K562 (cell line): Measurements from ENCODE around the gene TAS2R4. TPM values are rescaled to one million over a fixed set of nuclear protein-coding genes. Genes with fewer than 3 reads are reported as not detected.
A peak's percentile ranks its signal among the peaks of the same experiment; 100 is the strongest.

Experiments used
- ATAC-seq: fragments of 200-7000 bp; cut with Tn5 transposase; 3 replicates; pipeline ENCODE4 v1.9.1; 2020; ENCODE audit warnings: moderate library complexity
- BruUV-seq: library from RNA; stranded (reverse); fragments of 400-500 nt; replicated peaks from 2 replicates; lab custom pipeline; 2021; lab: Mats Ljungman, UMichigan
- CTCF ChIA-PET: fragments of 300-600 bp; formaldehyde crosslinking; extraction: SDS; loops from one replicate; lab custom pipeline; 2021; ENCODE audit warnings: low intra/inter-chr PET ratio; lab: Yijun Ruan, JAX
- POLR2A ChIA-PET: fragments of 300-600, 350-650 bp; sonication (Branson Sonifier 250); formaldehyde crosslinking; extraction: SDS; loops from one replicate; lab custom pipeline; 2021; ENCODE audit warnings: antibody characterized with exemption, inconsistent platforms; lab: Yijun Ruan, JAX
- DNase-seq, 4 experiments: peaks; one replicate each; pipeline versions ENCODE4 v3.0.0 to v3.0.0-alpha.2; 2011 to 2018; ENCODE audit warnings: low spot score in 3 of 4, mixed read lengths in 3 of 4; ENCODE audit errors: extremely low read depth in 1 of 4
- FAIRE-seq: peaks from 2 replicates; lab custom pipeline; 2011; peaks lifted over from hg19 to GRCh38; lab: Jason Lieb, UNC
- H2AFZ ChIP-seq: 2 replicates; pipeline ENCODE4 v1.6.0; 2011; ENCODE audit warnings: low read depth, low read length, control low read depth, inconsistent platforms
- H3K27ac ChIP-seq: fragments of 200-600 bp; 3 replicates; pipeline ENCODE4 v1.8.0; 2011; ENCODE audit warnings: low read depth, mild to moderate bottlenecking, control low read depth, inconsistent platforms, low read length, moderate library complexity, mixed read lengths; ENCODE audit errors: extremely low read depth
- H3K27me3 ChIP-seq, 2 experiments: fragments of 300-600 bp in 1 of 2; 2 replicates in 1 of 2; 3 replicates in 1 of 2; pipeline versions ENCODE4 v1.6.0 to v1.8.0; 2011; ENCODE audit warnings: inconsistent platforms in 2 of 2, low read length in 2 of 2, mild to moderate bottlenecking in 1 of 2, mixed read lengths in 1 of 2, moderate library complexity in 1 of 2; ENCODE audit not compliant: control insufficient read depth in 2 of 2, insufficient read depth in 2 of 2
- H3K36me3 ChIP-seq: fragments of 300-600 bp; 3 replicates; pipeline ENCODE4 v1.8.0; 2011; ENCODE audit warnings: mild to moderate bottlenecking, low read length, inconsistent platforms; ENCODE audit not compliant: control insufficient read depth, insufficient read depth
- H3K4me1 ChIP-seq, 2 experiments: fragments of 200-600 bp in 1 of 2; replicated peaks in 1 of 2; 2 replicates in 1 of 2; 3 replicates in 1 of 2; pipeline versions ENCODE4 v1.5.1 to v1.8.0; 2011; ENCODE audit warnings: inconsistent platforms in 2 of 2, low read length in 2 of 2, mild to moderate bottlenecking in 1 of 2, mixed read lengths in 1 of 2, moderate library complexity in 1 of 2; ENCODE audit not compliant: control insufficient read depth in 2 of 2, insufficient read depth in 2 of 2
- H3K4me2 ChIP-seq: 2 replicates; pipeline ENCODE4 v1.6.1; 2011; ENCODE audit warnings: low read length, control low read depth, inconsistent platforms, mixed read lengths; ENCODE audit not compliant: insufficient read depth
- H3K4me3 ChIP-seq: fragments of 200-600 bp; sonication (generic), shearing (Covaris generic); 2 replicates; pipeline ENCODE4 v1.5.1; 2016; ENCODE audit warnings: control low read depth, inconsistent platforms
- H3K79me2 ChIP-seq: fragments of 200-600 bp; 3 replicates; pipeline ENCODE4 v1.8.0; 2011; ENCODE audit warnings: low read length, inconsistent platforms; ENCODE audit not compliant: control insufficient read depth, insufficient read depth
- H3K9ac ChIP-seq, 2 experiments: 2 replicates each; pipeline versions ENCODE4 v1.6.0 to v1.6.1; 2011; ENCODE audit warnings: low read depth in 2 of 2, low read length in 2 of 2, control low read depth in 1 of 2, inconsistent platforms in 1 of 2, mild to moderate bottlenecking in 1 of 2, mixed read lengths in 1 of 2; ENCODE audit not compliant: insufficient read depth in 1 of 2
- H3K9me1 ChIP-seq: one replicate; pipeline ENCODE4 v1.6.0; 2011; ENCODE audit warnings: inconsistent platforms, mild to moderate bottlenecking, low read length, moderate library complexity; ENCODE audit not compliant: control insufficient read depth, insufficient read depth
- H3K9me3 ChIP-seq: replicated peaks from 2 replicates; pipeline ENCODE4 v1.5.1; 2011; ENCODE audit warnings: low read depth, low read length, inconsistent platforms; ENCODE audit not compliant: control insufficient read depth, insufficient read depth
- H4K20me1 ChIP-seq: replicated peaks from 2 replicates; pipeline ENCODE4 v1.6.1; 2011; ENCODE audit warnings: low read length, inconsistent platforms, mixed read lengths; ENCODE audit not compliant: control insufficient read depth, insufficient read depth
- FOXK2 ChIP-seq, 2 experiments: fragments of 450-650 bp; IDR thresholded peaks in 1 of 2; conservative IDR thresholded peaks in 1 of 2; 2 replicates each; pipeline ENCODE4 v1.6.1; 2016; ENCODE audit warnings: low read depth in 2 of 2, mild to moderate bottlenecking in 1 of 2
- GTF2E2 ChIP-seq: fragments of 200-800 bp; sonication (Bioruptor generic); IDR thresholded peaks from 2 replicates; pipeline ENCODE4 v1.6.1; 2016; ENCODE audit warnings: missing genetic modification characterization, missing compliant biosample characterization
- NCOR1 ChIP-seq: fragments of 450-650 bp; IDR thresholded peaks from 2 replicates; pipeline ENCODE4 v1.6.1; 2016; ENCODE audit warnings: mild to moderate bottlenecking, moderate library complexity
- NR1H2 ChIP-seq: sonication (generic); formaldehyde crosslinking; IDR thresholded peaks from 2 replicates; pipeline ENCODE4 v1.4.0; 2020; ENCODE audit warnings: mild to moderate bottlenecking, missing genetic modification reagents
- RAD21 ChIP-seq, 2 experiments: fragments of 250-450 bp in 1 of 2; fragments of 450-650 bp in 1 of 2; sonication (Bioruptor Pico) in 1 of 2; formaldehyde crosslinking in 1 of 2; IDR thresholded peaks in 1 of 2; conservative IDR thresholded peaks in 1 of 2; 2 replicates each; pipeline versions ENCODE4 v1.4.0 to v1.8.0; 2020 to 2022; ENCODE audit warnings: mild to moderate bottlenecking in 2 of 2, moderate library complexity in 1 of 2
- RBM39 ChIP-seq: fragments of 200-400 bp; formaldehyde crosslinking; optimal IDR thresholded peaks from 2 replicates; pipeline ENCODE3; 2018; ENCODE audit warnings: low read depth, low read length
- TRIM24 ChIP-seq, 2 experiments: fragments of 450-650 bp; IDR thresholded peaks; 2 replicates each; pipeline ENCODE4 v1.6.1; 2016
- ZNF175 ChIP-seq: fragments of 200-800 bp; sonication (Bioruptor generic); IDR thresholded peaks from 2 replicates; pipeline ENCODE4 v1.6.1; 2016; ENCODE audit warnings: low read depth, mild to moderate bottlenecking, missing genetic modification characterization, missing compliant biosample characterization
- ZSCAN32 ChIP-seq: fragments of 450-650 bp; formaldehyde crosslinking; IDR thresholded peaks from 2 replicates; pipeline ENCODE4 v1.4.0; 2020; ENCODE audit warnings: mild to moderate bottlenecking, moderate library complexity
- WGBS: fragments of 100-300 bp; shearing (Covaris generic); methylation state at CpG from one replicate; pipeline ENCODE4 v1.1.6; 2016; ENCODE audit warnings: low coverage, mixed read lengths; ENCODE audit not compliant: insufficient coverage; ENCODE audit errors: missing lambda C conversion rate; 5-methylcytosine and 5-hydroxymethylcytosine counted together
- in situ Hi-C: fragments of 300-500 bp; cut with MboI; formaldehyde crosslinking; loops from 4 replicates; pipeline ENCODE4 v1.15.0; 2018; ENCODE audit warnings: inconsistent platforms, mixed read lengths
- intact Hi-C: fragments of 100-400 bp; cut with micrococcal nuclease; formaldehyde crosslinking; loops from 2 replicates; pipeline ENCODE4 v1.14.2; 2022
- polyA plus RNA-seq, 8 experiments: library from polyadenylated mRNA; depleted of rRNA in 4 of 8; stranded (reverse) in 5 of 8; unstranded in 3 of 8; fragments of >200 nt; fragmentation: Nextera tagmentation in 2 of 8; fragmentation: Illumina TruSeq in 1 of 8; extraction: Ambion mirVana in 2 of 8; extraction: Trizol in 1 of 8; gene quantifications; 2 replicates each; pipeline versions ENCODE4 v1.2.1 to v1.2.3, GENCODE V29; 2011 to 2014; ENCODE audit warnings: inconsistent platforms in 1 of 8, missing spikeins in 1 of 8
- total RNA-seq, 7 experiments: library from RNA; depleted of rRNA in 6 of 7; stranded (reverse); fragments of >200 nt in 6 of 7; fragmentation: Illumina TruSeq in 2 of 7; extraction: Trizol in 2 of 7; gene quantifications; 2 replicates each; pipeline versions ENCODE4 v1.2.1 to v1.2.3, GENCODE V29; 2011 to 2021; ENCODE audit warnings: low replicate concordance in 1 of 7
- TF ChIP-seq, protein P1 (sequence below): fragments of 250-450 bp; sonication (Bioruptor Pico); IDR thresholded peaks from 2 replicates; pipeline ENCODE4 v1.4.0; 2020; ENCODE audit warnings: mild to moderate bottlenecking, moderate library complexity, borderline replicate concordance
- TF ChIP-seq, protein P2 (sequence below): sonication (generic); formaldehyde crosslinking; IDR thresholded peaks from 2 replicates; pipeline ENCODE4 v1.8.0; 2022; ENCODE audit warnings: mild to moderate bottlenecking, missing genetic modification reagents
- TF ChIP-seq, protein P3 (sequence below): fragments of 450-650 bp; IDR thresholded peaks from 2 replicates; pipeline ENCODE4 v1.6.1; 2016; ENCODE audit warnings: missing biosample characterization, missing genetic modification characterization

TAS2R4 gene
- total and polyA plus RNA-seq, 9 of the 15 experiments (the other 6 are each of a cell fraction or from before 2014, with no cell fraction given) = 0.04 to 2.1 (median 0.68) TPM

DNA sequence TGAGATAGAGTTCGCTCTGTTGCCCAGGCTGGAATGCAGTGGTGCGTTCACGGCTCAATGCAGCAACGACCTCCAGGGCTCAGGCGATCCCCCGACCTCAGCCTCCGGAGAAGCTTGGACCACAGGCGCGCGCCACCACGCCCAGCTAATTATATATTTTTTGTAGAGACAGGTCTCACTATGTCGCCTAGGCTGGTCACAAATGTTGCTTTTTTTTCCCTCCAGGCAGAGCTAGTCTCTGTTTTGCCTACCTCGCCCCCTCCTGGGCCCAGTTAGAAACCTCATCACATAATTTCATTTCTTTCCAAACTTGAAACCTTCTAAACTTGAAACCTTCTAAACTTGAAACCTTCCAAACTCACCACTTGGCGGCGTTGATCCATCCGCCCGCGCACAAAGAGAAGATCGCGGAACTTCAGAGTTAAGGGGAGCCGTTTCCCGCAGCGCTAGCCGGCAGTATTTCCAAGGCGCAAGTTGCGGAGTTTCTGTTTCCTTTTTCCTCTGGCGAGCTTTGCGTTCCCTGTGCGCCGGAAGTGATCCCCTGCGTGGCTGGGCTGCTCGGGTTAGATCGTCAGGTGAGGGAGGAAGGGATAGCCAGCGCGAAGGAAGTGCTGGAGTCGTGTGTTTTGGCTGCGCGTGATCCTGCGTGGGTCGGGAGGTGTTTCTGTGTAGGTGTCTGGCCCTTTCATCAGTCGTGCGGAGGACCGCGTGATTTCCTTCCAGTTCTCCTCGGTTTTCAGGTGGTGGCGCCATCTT lies 38.5 kb upstream of the TAS2R4 start, which contains the start of gene SSBP1:
Gene SSBP1, plus strand, starts transcription at position 523 of the 756 bp plus-strand sequence. CDS start 809 bp downstream, outside the sequence.
- Histone ChIP-seq H3K4me1 (peaks cover 5 to 12% of the 10 kb centered on the region in 2 experiments; a peak in 4 of 5 replicates), H3K79me2 (peaks cover 41% of the 10 kb centered on the region), H3K4me2 (peak within 1 kb of the TSS; percentile 98), H3K9ac (peak within 1 kb of the TSS; percentile 84 to 92), H3K27ac (peak within 1 kb of the TSS; percentile 89), H3K36me3 (peaks cover 38% of the 10 kb centered on the region), H3K9me3 (no peaks in the 10 kb centered on the region), H3K27me3 (no peaks in the 10 kb centered on the region), H3K9me1 (no peaks in the 10 kb centered on the region), H2AFZ (peak within 1 kb of the TSS; percentile 96), H4K20me1 (no peaks in the 10 kb centered on the region), H3K4me3 (peak within 1 kb of the TSS; percentile 65)
- in situ Hi-C loops = no loop called here
- under 1% methylated on average over 46 of the region's 46 CpGs for whole genome bisulfite sequencing
- CTCF ChIA-PET = interaction anchor here (0.6 to 0.7 kb wide), 3 partner anchors 84 to 91 kb away, joined by 3 to 7 read pairs (median 3); no protein-coding TSS in a partner anchor
- peak; percentile 85 to 99 (median 89) for DNase-seq
- ATAC-seq = peak; percentile 89
- POLR2A ChIA-PET = interaction anchor here (0.7 to 3.0 kb wide), 10 partner anchors 11 to 1101 kb away, joined by 3 to 30 read pairs (median 4); partner anchors contain the start of genes AGK and DENND11
- FAIRE-seq = peak; percentile 96
- intact Hi-C loops = loop anchor here (1.0 to 5.0 kb wide), 2 partner anchors 84 to 186 kb away; partner anchors contain the start of gene AGK
- BruUV-seq = no TSS peak
- peak; percentile 75; the same call in 1 of the 2 replicates for TF ChIP-seq ZSCAN32 (CRISPR knock-in tag)
- peak; percentile 47 to 48 for TF ChIP-seq RAD21 (CRISPR knock-in tag; conservative IDR thresholded peaks at IDR 0.05 in 1 of 2, IDR thresholded peaks at IDR 0.05 in 1 of 2)
- TF ChIP-seq, protein P1, sequence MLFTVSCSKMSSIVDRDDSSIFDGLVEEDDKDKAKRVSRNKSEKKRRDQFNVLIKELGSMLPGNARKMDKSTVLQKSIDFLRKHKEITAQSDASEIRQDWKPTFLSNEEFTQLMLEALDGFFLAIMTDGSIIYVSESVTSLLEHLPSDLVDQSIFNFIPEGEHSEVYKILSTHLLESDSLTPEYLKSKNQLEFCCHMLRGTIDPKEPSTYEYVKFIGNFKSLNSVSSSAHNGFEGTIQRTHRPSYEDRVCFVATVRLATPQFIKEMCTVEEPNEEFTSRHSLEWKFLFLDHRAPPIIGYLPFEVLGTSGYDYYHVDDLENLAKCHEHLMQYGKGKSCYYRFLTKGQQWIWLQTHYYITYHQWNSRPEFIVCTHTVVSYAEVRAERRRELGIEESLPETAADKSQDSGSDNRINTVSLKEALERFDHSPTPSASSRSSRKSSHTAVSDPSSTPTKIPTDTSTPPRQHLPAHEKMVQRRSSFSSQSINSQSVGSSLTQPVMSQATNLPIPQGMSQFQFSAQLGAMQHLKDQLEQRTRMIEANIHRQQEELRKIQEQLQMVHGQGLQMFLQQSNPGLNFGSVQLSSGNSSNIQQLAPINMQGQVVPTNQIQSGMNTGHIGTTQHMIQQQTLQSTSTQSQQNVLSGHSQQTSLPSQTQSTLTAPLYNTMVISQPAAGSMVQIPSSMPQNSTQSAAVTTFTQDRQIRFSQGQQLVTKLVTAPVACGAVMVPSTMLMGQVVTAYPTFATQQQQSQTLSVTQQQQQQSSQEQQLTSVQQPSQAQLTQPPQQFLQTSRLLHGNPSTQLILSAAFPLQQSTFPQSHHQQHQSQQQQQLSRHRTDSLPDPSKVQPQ (CRISPR knock-in tag) = 0 out of 2 replicates have a peak, but pooled peaks have one; percentile 28
- TF ChIP-seq, protein P2, sequence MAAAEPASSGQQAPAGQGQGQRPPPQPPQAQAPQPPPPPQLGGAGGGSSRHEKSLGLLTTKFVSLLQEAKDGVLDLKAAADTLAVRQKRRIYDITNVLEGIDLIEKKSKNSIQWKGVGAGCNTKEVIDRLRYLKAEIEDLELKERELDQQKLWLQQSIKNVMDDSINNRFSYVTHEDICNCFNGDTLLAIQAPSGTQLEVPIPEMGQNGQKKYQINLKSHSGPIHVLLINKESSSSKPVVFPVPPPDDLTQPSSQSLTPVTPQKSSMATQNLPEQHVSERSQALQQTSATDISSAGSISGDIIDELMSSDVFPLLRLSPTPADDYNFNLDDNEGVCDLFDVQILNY (CRISPR knock-in tag) = peak; percentile 94; the same call in 1 of the 2 replicates
- peak; percentile 98 for TF ChIP-seq GTF2E2 (tag)
- peak; percentile 62 to 100; a peak in 3 of 4 replicates for TF ChIP-seq TRIM24 (IDR thresholded peaks at IDR 0.05)
- TF ChIP-seq ZNF175 (CRISPR knock-in tag) = 0 out of 2 replicates have a peak, but pooled peaks have one; percentile 86
- TF ChIP-seq NCOR1 = peak; percentile 67
- TF ChIP-seq, protein P3, sequence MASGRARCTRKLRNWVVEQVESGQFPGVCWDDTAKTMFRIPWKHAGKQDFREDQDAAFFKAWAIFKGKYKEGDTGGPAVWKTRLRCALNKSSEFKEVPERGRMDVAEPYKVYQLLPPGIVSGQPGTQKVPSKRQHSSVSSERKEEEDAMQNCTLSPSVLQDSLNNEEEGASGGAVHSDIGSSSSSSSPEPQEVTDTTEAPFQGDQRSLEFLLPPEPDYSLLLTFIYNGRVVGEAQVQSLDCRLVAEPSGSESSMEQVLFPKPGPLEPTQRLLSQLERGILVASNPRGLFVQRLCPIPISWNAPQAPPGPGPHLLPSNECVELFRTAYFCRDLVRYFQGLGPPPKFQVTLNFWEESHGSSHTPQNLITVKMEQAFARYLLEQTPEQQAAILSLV (tag) = no peak
- TF ChIP-seq NR1H2 (CRISPR knock-in tag) = 0 out of 2 replicates have a peak, but pooled peaks have one; percentile 45
- peak; percentile 87 for TF ChIP-seq RBM39
- TF ChIP-seq FOXK2 (conservative IDR thresholded peaks at IDR 0.05 in 1 of 2, IDR thresholded peaks at IDR 0.05 in 1 of 2; ENCODE audit: low read depth in 2 of 2) = peak; percentile 98 to 100
